SH-SY5Y (cell line): ENCODE measurements around the gene COL3A1.

ENCODE experiments used
- GATA2 ChIP-seq: IDR thresholded peaks from 2 replicates; pipeline ENCODE4 v1.6.1; 2011; ENCODE audit warnings: mild to moderate bottlenecking, low read depth, low read length
- GATA3 ChIP-seq: IDR thresholded peaks from 2 replicates; pipeline ENCODE4 v1.6.1; 2011; ENCODE audit warnings: low read depth, mild to moderate bottlenecking, low read length, moderate library complexity

COL3A1 gene

GRCh38 chr2:189057316-189057715 is 83.1 kb downstream of the COL3A1 start:
- TF ChIP-seq GATA2 (no peak), GATA3 (no peak)

GRCh38 chr2:189060096-189060642 is 86.0 kb downstream of the COL3A1 start:
- TF ChIP-seq GATA2 (no peak), GATA3 (no peak)
